Panc1 (cell line): Measurements from ENCODE around the gene HLA-DMB. TPM values are rescaled to one million over a fixed set of nuclear protein-coding genes. Genes with fewer than 3 reads are reported as not detected.
A peak's percentile ranks its signal among the peaks of the same experiment; 100 is the strongest.

Experiments used
- ATAC-seq: fragments of 200-7000 bp; cut with Tn5 transposase; 2 replicates; pipeline ENCODE4 v1.9.1; 2020; ENCODE audit warnings: mild to moderate bottlenecking, moderate library complexity
- BruUV-seq: library from RNA; stranded (reverse); fragments of 400-500 nt; replicated peaks from 2 replicates; lab custom pipeline; 2021; lab: Mats Ljungman, UMichigan
- CTCF ChIA-PET: fragments of 300-600 bp; sonication (Branson Sonifier 250); formaldehyde crosslinking; loops from one replicate; lab custom pipeline; 2022; ENCODE audit warnings: antibody characterized with exemption; lab: Charles Lee
- POLR2A ChIA-PET: fragments of 300-600 bp; sonication (Branson Sonifier 250); formaldehyde crosslinking; loops from one replicate; lab custom pipeline; 2022; ENCODE audit warnings: antibody characterized with exemption; lab: Charles Lee
- DNase-seq: peaks from one replicate; pipeline ENCODE4 v3.0.0-alpha.2; 2010; ENCODE audit warnings: low read depth, low spot score
- H3K27ac ChIP-seq: 2 replicates; pipeline ENCODE4 v1.5.1; 2011; ENCODE audit warnings: mild to moderate bottlenecking, low read length, inconsistent platforms
- H3K27me3 ChIP-seq: fragments of 200-500 bp; sonication (Bioruptor generic); 2 replicates; pipeline ENCODE4 v1.6.0; 2014; ENCODE audit warnings: low read length, inconsistent platforms; ENCODE audit not compliant: control insufficient read depth, insufficient read depth
- H3K36me3 ChIP-seq: fragments of 200-500 bp; sonication (Bioruptor generic); 2 replicates; pipeline ENCODE4 v1.5.1; 2014; ENCODE audit warnings: inconsistent platforms, mild to moderate bottlenecking, low read length, moderate library complexity; ENCODE audit not compliant: control insufficient read depth, insufficient read depth
- H3K4me1 ChIP-seq: 2 replicates; pipeline ENCODE4 v1.5.1; 2011; ENCODE audit warnings: inconsistent platforms, mild to moderate bottlenecking, low read length, moderate library complexity; ENCODE audit not compliant: control insufficient read depth, insufficient read depth
- H3K4me3 ChIP-seq, 2 experiments: 2 replicates each; pipeline ENCODE4 v1.5.1; 2011 to 2012; ENCODE audit warnings: low read depth in 2 of 2, low read length in 2 of 2, mild to moderate bottlenecking in 2 of 2, inconsistent platforms in 1 of 2, moderate library complexity in 1 of 2
- H3K9me3 ChIP-seq: fragments of 200-500 bp; sonication (Bioruptor generic); 2 replicates; pipeline ENCODE4 v1.5.1; 2014; ENCODE audit warnings: low read depth, mild to moderate bottlenecking, inconsistent platforms, low read length, moderate library complexity; ENCODE audit not compliant: control insufficient read depth, insufficient read depth
- CTCF ChIP-seq: fragments of 450-650 bp; IDR thresholded peaks from 2 replicates; pipeline ENCODE4 v1.5.1; 2017; ENCODE audit warnings: mild to moderate bottlenecking
- POLR2AphosphoS5 ChIP-seq: IDR thresholded peaks from 2 replicates; pipeline ENCODE4 v1.6.1; 2012; ENCODE audit warnings: mild to moderate bottlenecking, low read depth, low read length, moderate library complexity
- REST ChIP-seq, 2 experiments: IDR thresholded peaks; 2 replicates each; pipeline ENCODE4 v1.6.1; 2011 to 2012; ENCODE audit warnings: low read depth in 2 of 2, control low read depth in 1 of 2, low read length in 1 of 2, mild to moderate bottlenecking in 1 of 2, moderate library complexity in 1 of 2; ENCODE audit not compliant: insufficient read depth in 1 of 2
- SIN3A ChIP-seq: IDR thresholded peaks from 2 replicates; pipeline ENCODE4 v1.6.1; 2012; ENCODE audit warnings: low read depth, mild to moderate bottlenecking, low read length, moderate library complexity, borderline replicate concordance; ENCODE audit not compliant: insufficient read depth
- TCF7L2 ChIP-seq: IDR thresholded peaks from 2 replicates; pipeline ENCODE4 v1.6.1; 2011; ENCODE audit warnings: mild to moderate bottlenecking, low read depth, low read length, inconsistent platforms
- in situ Hi-C: cut with HindIII; loops from 2 replicates; pipeline ENCODE4 v1.10.0; 2016; ENCODE audit warnings: low sequenced_read_pairs, low pct_unique_long_range_greater_than_20kb
- intact Hi-C: fragments of 100-400 bp; cut with micrococcal nuclease; formaldehyde crosslinking; loops from one replicate; pipeline ENCODE4 v1.10.0; 2022; ENCODE audit not compliant: unreplicated experiment
- total RNA-seq: library from RNA; stranded (reverse); gene quantifications from one replicate; pipeline ENCODE4 v1.2.1, GENCODE V29; 2021; ENCODE audit not compliant: unreplicated experiment

HLA-DMB gene
- total RNA-seq, 1 experiment from 2014 or later = 0.44 TPM

DNA sequence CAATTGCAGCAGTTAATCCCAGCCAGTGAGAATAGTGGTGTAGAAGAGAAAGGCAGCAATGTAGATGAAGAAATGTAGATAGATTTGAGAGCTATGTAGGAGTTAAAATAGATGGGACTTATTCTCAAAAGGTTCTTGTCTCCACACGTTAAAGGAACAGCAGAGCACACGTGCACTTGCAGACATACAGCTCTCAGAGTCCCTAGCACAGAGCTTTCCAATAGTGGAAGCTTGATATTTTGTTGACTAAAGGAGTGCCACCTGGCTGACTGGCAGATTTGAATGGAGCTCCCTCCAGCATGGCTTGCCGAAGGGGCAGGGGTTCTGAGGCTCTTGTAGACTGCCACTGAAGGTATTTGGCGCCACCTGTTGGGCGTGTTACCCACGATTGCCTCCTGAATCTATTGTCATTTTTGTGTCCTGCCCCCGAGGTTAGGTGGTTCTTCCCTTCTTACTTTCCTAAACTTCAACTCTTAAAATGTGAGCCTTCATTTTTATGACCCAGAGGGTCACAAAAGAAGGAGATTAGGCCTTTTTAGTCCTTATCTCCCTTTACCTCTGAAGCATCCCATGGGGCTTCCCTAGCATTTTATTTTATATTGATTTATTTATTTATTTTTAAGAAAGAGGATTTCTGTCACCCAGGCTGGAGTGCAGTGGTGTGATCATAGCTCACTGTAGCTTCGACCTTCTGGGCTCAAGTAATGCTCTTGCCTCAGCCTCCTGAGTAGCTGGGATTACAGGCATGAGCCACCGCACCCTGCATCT lies 44.0 kb upstream of the HLA-DMB start:
- POLR2A ChIA-PET = interaction anchor here (0.8 to 1.3 kb wide), 2 partner anchors 10 to 13 kb away, joined by 4 to 9 read pairs; no protein-coding TSS in a partner anchor
- intact Hi-C loops = loop anchor here (2.0 to 5.0 kb wide), 2 partner anchors 52 to 98 kb away; no protein-coding TSS in a partner anchor
- ATAC-seq = peak; percentile 85

More for the DNA sequence above, 44.0 kb upstream of the HLA-DMB start:
- DNase-seq = peak; percentile 76
- CTCF ChIA-PET = interaction anchor here (0.5 to 2.8 kb wide), 16 partner anchors 11 to 785 kb away, joined by 3 to 20 read pairs (median 5); partner anchors contain the start of gene TAP2
- Histone ChIP-seq H3K9me3 (no peaks in the 10 kb centered on the region), H3K27me3 (no peaks in the 10 kb centered on the region), H3K36me3 (peaks cover 17% of the 10 kb centered on the region), H3K4me1 (peaks cover 27% of the 10 kb centered on the region), H3K27ac (no peak overlapping the region), H3K4me3 (no peak overlapping the region)
- no peak for TF ChIP-seq SIN3A
- TF ChIP-seq REST (IDR thresholded peaks at IDR 0.05; ENCODE audit: insufficient read depth in 1 of 2, low read depth in 2 of 2, low read length in 1 of 2) = no peak
- TF ChIP-seq POLR2AphosphoS5 = peak; percentile 46; the same call in 1 of the 2 replicates
- peak; percentile 94 for TF ChIP-seq CTCF
- no peak for TF ChIP-seq TCF7L2
- no TSS peak for BruUV-seq
- in situ Hi-C loops = no loop called here
